ENCODE results near the gene STRIP2. TPM values are rescaled to one million over a fixed set of nuclear protein-coding genes. Genes with fewer than 3 reads are reported as not detected.

STRIP2 gene
- total and polyA plus RNA-seq, 2 donors (not counting 1 experiment from before 2014, with no cell fraction given) = 0.21 to 0.79 TPM

DNA sequence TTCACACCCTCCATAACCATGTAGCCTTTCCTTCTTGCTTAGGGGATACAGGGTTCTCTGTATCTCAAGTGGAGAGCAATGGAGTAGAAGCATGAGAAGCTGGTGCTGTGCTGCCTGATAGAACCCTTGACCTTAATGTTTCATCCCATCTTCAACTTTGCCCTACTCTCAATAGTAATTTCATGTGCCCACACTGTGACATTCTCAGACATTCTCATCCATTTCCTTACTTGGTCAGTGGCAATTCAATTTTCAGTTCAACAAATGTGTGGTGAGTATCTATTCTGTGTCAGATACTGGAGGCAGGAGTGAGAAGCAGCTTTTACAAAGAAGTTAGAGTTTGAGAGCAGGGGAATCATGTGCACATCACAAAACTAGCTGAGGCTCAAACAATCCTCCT, 16.1 kb downstream of the STRIP2 start:
- POLR2A ChIA-PET = interaction anchor here (0.6 kb wide), 1 partner anchor 849 kb away, joined by 6 read pairs; no protein-coding TSS in a partner anchor

DNA sequence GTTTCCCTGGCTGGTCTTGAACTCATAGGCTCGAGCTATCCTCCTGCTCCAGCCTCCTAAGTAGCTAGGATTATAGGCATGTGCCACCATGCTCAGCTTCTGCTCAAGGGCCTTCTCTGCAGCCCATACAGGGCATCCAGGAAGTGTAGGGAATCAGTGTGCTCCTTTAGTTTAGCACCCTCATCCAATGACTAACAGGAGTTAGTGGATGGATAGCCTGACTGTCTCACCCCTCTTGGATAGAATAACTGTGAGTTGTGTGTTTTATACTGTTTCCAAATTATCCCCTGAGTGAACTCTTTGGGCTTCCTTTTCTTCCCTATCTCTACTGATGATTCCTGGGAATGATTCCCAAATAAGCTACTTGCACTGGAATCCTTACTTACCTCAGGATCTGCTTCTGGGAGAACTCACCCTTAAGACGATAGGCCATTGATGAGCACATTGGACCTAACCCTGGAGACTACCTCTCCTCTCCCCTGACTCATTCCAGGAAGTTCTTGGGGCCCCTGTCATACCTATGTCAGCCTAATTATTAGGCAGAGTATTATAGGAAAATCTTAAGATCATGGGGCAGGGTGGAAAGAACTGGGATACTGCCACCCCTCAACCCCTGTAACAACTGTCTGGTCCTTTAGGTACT, 18.5 kb downstream of the STRIP2 start:
- Mint-ChIP-seq H3K27me3 (no peaks in the 10 kb centered on the region), H3K27ac (no peak overlapping the region), H3K4me1 (no peaks in the 10 kb centered on the region), H3K4me3 (no peak overlapping the region), H3K9me3 (ENCODE audit: insufficient read depth) (peaks cover 7% of the 10 kb centered on the region)
- ChIA-PET CTCF (interaction anchor here (0.6 to 1.7 kb wide), 3 partner anchors 19 to 558 kb away, joined by 3 to 5 read pairs (median 5); no protein-coding TSS in a partner anchor), POLR2A (no interaction called here)
- no peaks in the 10 kb centered on the region for H3K27me3 ChIP-seq (replicated peaks in 1 of 4; ENCODE audit: control extremely low read depth in 1 of 4, control insufficient read depth in 3 of 4, insufficient read depth in 4 of 4, low read length in 3 of 4)
- no peak overlapping the region for H2AFZ ChIP-seq (ENCODE audit: insufficient read depth, low read depth, low read length, poor library complexity, severe bottlenecking)
- H3K4me1 ChIP-seq (ENCODE audit: control insufficient read depth in 2 of 2, insufficient read depth in 2 of 2, low read length in 2 of 2) = no peaks in the 10 kb centered on the region
- TF ChIP-seq, protein P1, sequence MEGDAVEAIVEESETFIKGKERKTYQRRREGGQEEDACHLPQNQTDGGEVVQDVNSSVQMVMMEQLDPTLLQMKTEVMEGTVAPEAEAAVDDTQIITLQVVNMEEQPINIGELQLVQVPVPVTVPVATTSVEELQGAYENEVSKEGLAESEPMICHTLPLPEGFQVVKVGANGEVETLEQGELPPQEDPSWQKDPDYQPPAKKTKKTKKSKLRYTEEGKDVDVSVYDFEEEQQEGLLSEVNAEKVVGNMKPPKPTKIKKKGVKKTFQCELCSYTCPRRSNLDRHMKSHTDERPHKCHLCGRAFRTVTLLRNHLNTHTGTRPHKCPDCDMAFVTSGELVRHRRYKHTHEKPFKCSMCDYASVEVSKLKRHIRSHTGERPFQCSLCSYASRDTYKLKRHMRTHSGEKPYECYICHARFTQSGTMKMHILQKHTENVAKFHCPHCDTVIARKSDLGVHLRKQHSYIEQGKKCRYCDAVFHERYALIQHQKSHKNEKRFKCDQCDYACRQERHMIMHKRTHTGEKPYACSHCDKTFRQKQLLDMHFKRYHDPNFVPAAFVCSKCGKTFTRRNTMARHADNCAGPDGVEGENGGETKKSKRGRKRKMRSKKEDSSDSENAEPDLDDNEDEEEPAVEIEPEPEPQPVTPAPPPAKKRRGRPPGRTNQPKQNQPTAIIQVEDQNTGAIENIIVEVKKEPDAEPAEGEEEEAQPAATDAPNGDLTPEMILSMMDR (IDR thresholded peaks at IDR 0.05) = no peak
- no peaks in the 10 kb centered on the region for H4K20me1 ChIP-seq (ENCODE audit: control insufficient read depth, insufficient read depth, low read length, poor library complexity, severe bottlenecking)
- H3K36me3 ChIP-seq (replicated peaks in 1 of 2; ENCODE audit: control extremely low read depth in 1 of 2, control insufficient read depth in 1 of 2, extremely low read depth in 1 of 2, insufficient read depth in 2 of 2, low read length in 1 of 2) = no peaks in the 10 kb centered on the region
- H3K4me2 ChIP-seq (replicated peaks; ENCODE audit: low read depth, low read length, poor library complexity, severe bottlenecking) = no peak overlapping the region
- no peak overlapping the region for H3K9ac ChIP-seq (ENCODE audit: low read length)
- H3K27ac ChIP-seq (ENCODE audit: low read length in 2 of 2) = no peak overlapping the region
- DNase-seq (no peak), ATAC-seq (ENCODE audit: low read depth) (no peak)
- H3K9me3 ChIP-seq (ENCODE audit: control extremely low read depth in 1 of 3, control insufficient read depth in 2 of 3, insufficient read depth in 1 of 3, low read length in 2 of 3) = peaks cover 0 to 2% (median 0%) of the 10 kb centered on the region in 3 donors
- no peak overlapping the region for H3K4me3 ChIP-seq (ENCODE audit: control extremely low read depth in 1 of 5, extremely low read depth in 1 of 5, insufficient read depth in 1 of 5, low read depth in 2 of 5, low read length in 4 of 5)
- intact Hi-C loops (cut with micrococcal nuclease) = no loop called here
- WGBS (ENCODE audit: insufficient coverage) = no CpG with 5 or more reads among the region's 2 CpGs
- H3K79me2 ChIP-seq (ENCODE audit: control insufficient read depth, insufficient read depth, low read length) = no peaks in the 10 kb centered on the region

More for the DNA sequence above, 16.1 kb downstream of the STRIP2 start:
- ATAC-seq (ENCODE audit: low read depth) (no peak), DNase-seq (no peak)
- Mint-ChIP-seq H3K4me1 (no peaks in the 10 kb centered on the region), H3K4me3 (no peak overlapping the region), H3K27me3 (no peaks in the 10 kb centered on the region), H3K27ac (no peak overlapping the region), H3K9me3 (ENCODE audit: insufficient read depth) (peaks cover 7% of the 10 kb centered on the region)
- Histone ChIP-seq H3K36me3 (replicated peaks in 1 of 2; ENCODE audit: control extremely low read depth in 1 of 2, control insufficient read depth in 1 of 2, extremely low read depth in 1 of 2, insufficient read depth in 2 of 2, low read length in 1 of 2) (no peaks in the 10 kb centered on the region), H3K4me3 (ENCODE audit: control extremely low read depth in 1 of 5, extremely low read depth in 1 of 5, insufficient read depth in 1 of 5, low read depth in 2 of 5, low read length in 4 of 5) (no peak overlapping the region), H3K4me1 (ENCODE audit: control insufficient read depth in 2 of 2, insufficient read depth in 2 of 2, low read length in 2 of 2) (no peaks in the 10 kb centered on the region), H3K27ac (ENCODE audit: low read length in 2 of 2) (no peak overlapping the region), H3K79me2 (ENCODE audit: control insufficient read depth, insufficient read depth, low read length) (no peaks in the 10 kb centered on the region), H3K4me2 (replicated peaks; ENCODE audit: low read depth, low read length, poor library complexity, severe bottlenecking) (no peak overlapping the region), H4K20me1 (ENCODE audit: control insufficient read depth, insufficient read depth, low read length, poor library complexity, severe bottlenecking) (no peaks in the 10 kb centered on the region), H3K27me3 (replicated peaks in 1 of 4; ENCODE audit: control extremely low read depth in 1 of 4, control insufficient read depth in 3 of 4, insufficient read depth in 4 of 4, low read length in 3 of 4) (no peaks in the 10 kb centered on the region), H3K9ac (ENCODE audit: low read length) (no peak overlapping the region), H2AFZ (ENCODE audit: insufficient read depth, low read depth, low read length, poor library complexity, severe bottlenecking) (no peak overlapping the region), H3K9me3 (ENCODE audit: control extremely low read depth in 1 of 3, control insufficient read depth in 2 of 3, insufficient read depth in 1 of 3, low read length in 2 of 3) (peaks cover 0 to 2% (median 0%) of the 10 kb centered on the region in 3 donors)
- CTCF ChIA-PET = no interaction called here
- intact Hi-C loops (cut with micrococcal nuclease) = no loop called here
- TF ChIP-seq EZH2 (IDR thresholded peaks at IDR 0.05; ENCODE audit: borderline replicate concordance, insufficient read depth, low read depth, low read length, poor library complexity, severe bottlenecking) = no peak
- TF ChIP-seq, protein P1 (IDR thresholded peaks at IDR 0.05) = no peak
